ENCODE data around the gene IL17C.

Gene IL17C

GRCh38 chr16:88657371-88657770, 19.0 kb downstream of the IL17C start:
- no peak for DNase-seq
- peak overlapping the region; percentile 15 for H3K4ac ChIP-seq (ENCODE audit: low read depth, low read length)
- H3K4me3 ChIP-seq (ENCODE audit: low read depth, low read length) = no peak overlapping the region
- H3K27me3 ChIP-seq (ENCODE audit: insufficient read depth, low read length) = no peaks in the 10 kb centered on the region
- H3K79me1 ChIP-seq (ENCODE audit: low read length) = peaks cover 3% of the 10 kb centered on the region
- no peak overlapping the region for H4K8ac ChIP-seq (ENCODE audit: low read depth, low read length)
- H3K4me1 ChIP-seq (ENCODE audit: control insufficient read depth in 1 of 2, insufficient read depth in 2 of 2, low read length in 2 of 2) = peaks cover 2 to 7% of the 10 kb centered on the region in 2 experiments
- H2BK120ac ChIP-seq (ENCODE audit: insufficient read depth, low read length, poor library complexity) = no peak overlapping the region
- H3K27ac ChIP-seq (ENCODE audit: low read depth, low read length) = no peak overlapping the region
- H2AK5ac ChIP-seq (ENCODE audit: low read length) = no peak overlapping the region
- H3K36me3 ChIP-seq (ENCODE audit: control insufficient read depth in 1 of 2, insufficient read depth in 2 of 2, low read length in 2 of 2) = peaks cover 69 to 75% of the 10 kb centered on the region in 2 experiments
- no peak overlapping the region for H3K4me2 ChIP-seq (ENCODE audit: low read length)
- no peak overlapping the region for H3K9ac ChIP-seq (ENCODE audit: low read length)
- H4K91ac ChIP-seq (ENCODE audit: low read depth, low read length) = no peak overlapping the region
- H2BK5ac ChIP-seq (ENCODE audit: low read depth, low read length, poor library complexity) = no peak overlapping the region
- peaks cover 5% of the 10 kb centered on the region for H3K9me3 ChIP-seq (ENCODE audit: insufficient read depth, low read depth, low read length)
- H3K23ac ChIP-seq (ENCODE audit: low read length) = no peak overlapping the region
- H3K14ac ChIP-seq (ENCODE audit: low read length) = no peak overlapping the region
- H3K18ac ChIP-seq (ENCODE audit: low read length) = no peak overlapping the region
- peaks cover 15% of the 10 kb centered on the region for H3K79me2 ChIP-seq (ENCODE audit: control insufficient read depth, insufficient read depth, low read length, poor library complexity)
- H4K12ac ChIP-seq (ENCODE audit: low read depth, low read length) = no peak overlapping the region
- H2AFZ ChIP-seq (ENCODE audit: insufficient read depth, low read length, poor library complexity) = no peak overlapping the region
- no peak overlapping the region for H2BK12ac ChIP-seq (ENCODE audit: low read length)
- WGBS (ENCODE audit: extremely low coverage, insufficient coverage, insufficient read length) = no CpG with 5 or more reads among the region's 19 CpGs

GRCh38 chr16:88658714-88659113, 20.3 kb downstream of the IL17C start:
- Histone ChIP-seq H3K79me1 (ENCODE audit: low read length) (peaks cover 14% of the 10 kb centered on the region), H2BK12ac (ENCODE audit: low read length) (no peak overlapping the region), H4K8ac (ENCODE audit: low read depth, low read length) (no peak overlapping the region), H3K9me3 (ENCODE audit: insufficient read depth, low read depth, low read length) (peaks cover 7% of the 10 kb centered on the region), H4K12ac (ENCODE audit: low read depth, low read length) (no peak overlapping the region), H3K4ac (ENCODE audit: low read depth, low read length) (peak overlapping the region; percentile 71), H3K27ac (ENCODE audit: low read depth, low read length) (no peak overlapping the region), H3K18ac (ENCODE audit: low read length) (no peak overlapping the region), H3K9ac (ENCODE audit: low read length) (no peak overlapping the region), H3K27me3 (ENCODE audit: insufficient read depth, low read length) (no peaks in the 10 kb centered on the region), H3K4me2 (ENCODE audit: low read length) (no peak overlapping the region), H3K14ac (ENCODE audit: low read length) (no peak overlapping the region), H3K4me1 (ENCODE audit: control insufficient read depth in 1 of 2, insufficient read depth in 2 of 2, low read length in 2 of 2) (peaks cover 2 to 7% of the 10 kb centered on the region in 2 experiments), H2BK120ac (ENCODE audit: insufficient read depth, low read length, poor library complexity) (no peak overlapping the region), H3K4me3 (ENCODE audit: low read depth, low read length) (no peak overlapping the region), H3K36me3 (ENCODE audit: control insufficient read depth in 1 of 2, insufficient read depth in 2 of 2, low read length in 2 of 2) (peaks cover 55 to 62% of the 10 kb centered on the region in 2 experiments), H3K23ac (ENCODE audit: low read length) (no peak overlapping the region), H2AFZ (ENCODE audit: insufficient read depth, low read length, poor library complexity) (no peak overlapping the region), H2BK5ac (ENCODE audit: low read depth, low read length, poor library complexity) (no peak overlapping the region), H2AK5ac (ENCODE audit: low read length) (no peak overlapping the region), H3K79me2 (ENCODE audit: control insufficient read depth, insufficient read depth, low read length, poor library complexity) (peaks cover 25% of the 10 kb centered on the region), H4K91ac (ENCODE audit: low read depth, low read length) (no peak overlapping the region)
- WGBS (ENCODE audit: extremely low coverage, insufficient coverage, insufficient read length) = no CpG with 5 or more reads among the region's 15 CpGs
- DNase-seq = no peak

- Histone ChIP-seq H3K14ac (ENCODE audit: low read length) (no peak overlapping the region), H2BK12ac (ENCODE audit: low read length) (no peak overlapping the region)
- WGBS (ENCODE audit: extremely low coverage, insufficient coverage, insufficient read length) = no CpG with 5 or more reads among the region's 25 CpGs
Measured at GRCh38 chr16:88659160-88659559, 20.8 kb downstream of the IL17C start.

GRCh38 chr16:88661468-88661867, 23.1 kb downstream of the IL17C start:
- H2BK12ac ChIP-seq (ENCODE audit: low read length) = no peak overlapping the region
- peaks cover 28 to 34% of the 10 kb centered on the region in 2 experiments for H3K36me3 ChIP-seq (ENCODE audit: control insufficient read depth in 1 of 2, insufficient read depth in 2 of 2, low read length in 2 of 2)
- no peak for DNase-seq
- peak overlapping the region; percentile 87 for H3K4ac ChIP-seq (ENCODE audit: low read depth, low read length)
- H3K4me3 ChIP-seq (ENCODE audit: low read depth, low read length) = no peak overlapping the region
- peaks cover 2 to 10% of the 10 kb centered on the region in 2 experiments for H3K4me1 ChIP-seq (ENCODE audit: control insufficient read depth in 1 of 2, insufficient read depth in 2 of 2, low read length in 2 of 2)
- H2BK120ac ChIP-seq (ENCODE audit: insufficient read depth, low read length, poor library complexity) = no peak overlapping the region
- no peak overlapping the region for H2AK5ac ChIP-seq (ENCODE audit: low read length)
- no peak overlapping the region for H4K91ac ChIP-seq (ENCODE audit: low read depth, low read length)
- no peak overlapping the region for H3K27ac ChIP-seq (ENCODE audit: low read depth, low read length)
- H3K14ac ChIP-seq (ENCODE audit: low read length) = no peak overlapping the region
- no peaks in the 10 kb centered on the region for H3K27me3 ChIP-seq (ENCODE audit: insufficient read depth, low read length)
- no peak overlapping the region for H4K12ac ChIP-seq (ENCODE audit: low read depth, low read length)
- H3K9me3 ChIP-seq (ENCODE audit: insufficient read depth, low read depth, low read length) = peaks cover 2% of the 10 kb centered on the region
- H3K79me1 ChIP-seq (ENCODE audit: low read length) = peaks cover 16% of the 10 kb centered on the region
- no peak overlapping the region for H4K8ac ChIP-seq (ENCODE audit: low read depth, low read length)
- WGBS (ENCODE audit: extremely low coverage, insufficient coverage, insufficient read length) = no CpG with 5 or more reads among the region's 10 CpGs
- H2AFZ ChIP-seq (ENCODE audit: insufficient read depth, low read length, poor library complexity) = no peak overlapping the region
- peak overlapping the region; percentile 54 for H3K9ac ChIP-seq (ENCODE audit: low read length)
- H3K79me2 ChIP-seq (ENCODE audit: control insufficient read depth, insufficient read depth, low read length, poor library complexity) = peaks cover 27% of the 10 kb centered on the region
- H2BK5ac ChIP-seq (ENCODE audit: low read depth, low read length, poor library complexity) = no peak overlapping the region
- H3K18ac ChIP-seq (ENCODE audit: low read length) = no peak overlapping the region
- peak overlapping the region; percentile 67 for H3K4me2 ChIP-seq (ENCODE audit: low read length)
- H3K23ac ChIP-seq (ENCODE audit: low read length) = no peak overlapping the region

More at GRCh38 chr16:88659160-88659559, 20.8 kb downstream of the IL17C start:
- no peak for DNase-seq
- no peak overlapping the region for H2AFZ ChIP-seq (ENCODE audit: insufficient read depth, low read length, poor library complexity)
- H3K4ac ChIP-seq (ENCODE audit: low read depth, low read length) = peak overlapping the region; percentile 71
- no peak overlapping the region for H2AK5ac ChIP-seq (ENCODE audit: low read length)
- H4K91ac ChIP-seq (ENCODE audit: low read depth, low read length) = no peak overlapping the region
- no peak overlapping the region for H3K4me3 ChIP-seq (ENCODE audit: low read depth, low read length)
- peaks cover 16% of the 10 kb centered on the region for H3K79me1 ChIP-seq (ENCODE audit: low read length)
- no peak overlapping the region for H3K9ac ChIP-seq (ENCODE audit: low read length)
- peaks cover 51 to 57% of the 10 kb centered on the region in 2 experiments for H3K36me3 ChIP-seq (ENCODE audit: control insufficient read depth in 1 of 2, insufficient read depth in 2 of 2, low read length in 2 of 2)
- no peak overlapping the region for H2BK120ac ChIP-seq (ENCODE audit: insufficient read depth, low read length, poor library complexity)
- no peak overlapping the region for H4K12ac ChIP-seq (ENCODE audit: low read depth, low read length)
- H3K18ac ChIP-seq (ENCODE audit: low read length) = no peak overlapping the region
- no peak overlapping the region for H2BK5ac ChIP-seq (ENCODE audit: low read depth, low read length, poor library complexity)
- no peak overlapping the region for H3K23ac ChIP-seq (ENCODE audit: low read length)
- peaks cover 7% of the 10 kb centered on the region for H3K9me3 ChIP-seq (ENCODE audit: insufficient read depth, low read depth, low read length)
- H3K4me1 ChIP-seq (ENCODE audit: control insufficient read depth in 1 of 2, insufficient read depth in 2 of 2, low read length in 2 of 2) = peaks cover 2 to 10% of the 10 kb centered on the region in 2 experiments
- H3K27me3 ChIP-seq (ENCODE audit: insufficient read depth, low read length) = no peaks in the 10 kb centered on the region
- H3K27ac ChIP-seq (ENCODE audit: low read depth, low read length) = no peak overlapping the region
- H4K8ac ChIP-seq (ENCODE audit: low read depth, low read length) = no peak overlapping the region
- H3K79me2 ChIP-seq (ENCODE audit: control insufficient read depth, insufficient read depth, low read length, poor library complexity) = peaks cover 27% of the 10 kb centered on the region
- H3K4me2 ChIP-seq (ENCODE audit: low read length) = no peak overlapping the region
